ENCODE data around the gene DENND1A.
A peak's percentile ranks its signal among the peaks of the same experiment; 100 is the strongest.

The DENND1A gene

GRCh38 chr9:123359106-123359505 lies 570.8 kb downstream of the DENND1A start:
- no peak for DNase-seq

GRCh38 chr9:123358181-123358905 lies 571.6 kb downstream of the DENND1A start:
- DNase-seq: no peak

GRCh38 chr9:123357743-123358059 lies 572.2 kb downstream of the DENND1A start:
- no peak for DNase-seq

- DNase-seq: no peak
These were observed 572.8 kb downstream of the DENND1A start for GRCh38 chr9:123356851-123357742.

GRCh38 chr9:123355761-123356431 lies 574.0 kb downstream of the DENND1A start, which contains the start of gene CRB2:
Gene CRB2, plus strand, starts transcription at chr9:123356197. Its CDS starts 64 bp downstream, at chr9:123356261.
- no peak for DNase-seq

GRCh38 chr9:123354806-123355508 lies 575.0 kb downstream of the DENND1A start:
- no peak for DNase-seq

GRCh38 chr9:123353984-123354591 lies 575.8 kb downstream of the DENND1A start:
- peak; percentile 39 for DNase-seq

GRCh38 chr9:123353041-123353440 lies 576.9 kb downstream of the DENND1A start:
- DNase-seq: no peak

GRCh38 chr9:123350590-123351310 lies 579.2 kb downstream of the DENND1A start:
- no peak for DNase-seq

- peak; percentile 40 for DNase-seq
These were observed 580.0 kb downstream of the DENND1A start for GRCh38 chr9:123349691-123350480.

GRCh38 chr9:123349033-123349432 lies 580.9 kb downstream of the DENND1A start:
- DNase-seq: no peak

- DNase-seq: no peak
These were observed 581.5 kb downstream of the DENND1A start for GRCh38 chr9:123348317-123348992.

GRCh38 chr9:123347289-123348060 lies 582.5 kb downstream of the DENND1A start:
- no peak for DNase-seq

- DNase-seq: no peak
These were observed 583.1 kb downstream of the DENND1A start for GRCh38 chr9:123346826-123347225.

GRCh38 chr9:123346026-123346425 lies 583.9 kb downstream of the DENND1A start:
- DNase-seq: no peak

- DNase-seq: no peak
These were observed 584.4 kb downstream of the DENND1A start for GRCh38 chr9:123345567-123345955.

GRCh38 chr9:123344192-123344949 lies 585.6 kb downstream of the DENND1A start:
- no peak for DNase-seq

GRCh38 chr9:123343443-123344191 lies 586.3 kb downstream of the DENND1A start:
- no peak for DNase-seq

Measured in COR-L47 (cell line).